Stimulated activated CD4-positive, alpha-beta T cell treated with anti-CD3 and anti-CD28 coated beads, Interleukin-12 subunit alpha, Interleukin-12 subunit beta, amount 100 ng/mL, for 24 hours (primary cell): ENCODE measurements around the gene RBBP6.
"Not testable (repeated sequence)": the region's sequence is repeated elsewhere in the genome, so short reads cannot be mapped to it uniquely, and the experiment has no call there.

Experiments used
- DNase-seq, 2 experiments: peaks; one replicate each; pipeline ENCODE4 v3.0.0-alpha.2; 2020; ENCODE audit warnings: low read depth in 2 of 2

The RBBP6 gene

GRCh38 chr16:24568392-24568791 lies 29.0 kb downstream of the RBBP6 start:
- DNase-seq, result no peak

- DNase-seq, result no peak
These were observed 31.7 kb downstream of the RBBP6 start for GRCh38 chr16:24571096-24571495.

DNA sequence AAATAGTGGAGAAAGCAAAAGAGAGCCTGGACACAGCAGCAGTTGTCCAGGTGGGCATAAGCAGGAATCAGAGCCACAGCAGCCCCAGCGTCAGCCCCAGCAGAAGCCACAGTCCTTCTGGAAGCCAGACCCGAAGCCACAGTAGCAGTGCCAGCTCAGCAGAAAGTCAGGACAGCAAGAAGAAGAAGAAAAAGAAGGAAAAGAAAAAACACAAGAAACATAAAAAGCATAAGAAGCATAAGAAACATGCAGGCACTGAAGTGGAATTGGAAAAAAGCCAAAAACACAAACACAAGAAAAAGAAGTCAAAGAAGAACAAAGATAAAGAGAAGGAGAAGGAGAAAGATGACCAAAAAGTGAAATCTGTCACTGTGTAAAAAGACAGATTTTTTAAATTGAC lies 32.7 kb downstream of the RBBP6 start:
- DNase-seq, result no peak

DNA sequence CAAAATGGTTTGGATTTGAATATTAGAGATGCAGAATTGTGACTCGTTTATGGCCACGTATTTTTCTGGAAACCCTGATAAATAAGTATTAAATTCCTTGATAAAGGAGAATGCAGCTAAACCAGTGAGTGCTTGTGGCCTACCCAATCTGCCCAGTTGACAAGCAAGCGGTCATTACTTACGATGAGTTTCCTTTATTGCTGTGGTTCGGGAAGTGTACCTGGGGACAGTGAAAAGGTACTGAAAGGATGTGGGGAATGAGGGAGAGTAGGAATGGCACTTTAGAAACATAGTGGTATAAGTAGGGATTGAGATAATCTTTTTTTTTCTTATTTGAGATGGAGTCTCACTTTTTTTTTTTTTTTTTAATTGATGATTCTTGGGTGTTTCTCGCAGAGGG lies 33.8 kb downstream of the RBBP6 start:
- no peak for DNase-seq

DNA sequence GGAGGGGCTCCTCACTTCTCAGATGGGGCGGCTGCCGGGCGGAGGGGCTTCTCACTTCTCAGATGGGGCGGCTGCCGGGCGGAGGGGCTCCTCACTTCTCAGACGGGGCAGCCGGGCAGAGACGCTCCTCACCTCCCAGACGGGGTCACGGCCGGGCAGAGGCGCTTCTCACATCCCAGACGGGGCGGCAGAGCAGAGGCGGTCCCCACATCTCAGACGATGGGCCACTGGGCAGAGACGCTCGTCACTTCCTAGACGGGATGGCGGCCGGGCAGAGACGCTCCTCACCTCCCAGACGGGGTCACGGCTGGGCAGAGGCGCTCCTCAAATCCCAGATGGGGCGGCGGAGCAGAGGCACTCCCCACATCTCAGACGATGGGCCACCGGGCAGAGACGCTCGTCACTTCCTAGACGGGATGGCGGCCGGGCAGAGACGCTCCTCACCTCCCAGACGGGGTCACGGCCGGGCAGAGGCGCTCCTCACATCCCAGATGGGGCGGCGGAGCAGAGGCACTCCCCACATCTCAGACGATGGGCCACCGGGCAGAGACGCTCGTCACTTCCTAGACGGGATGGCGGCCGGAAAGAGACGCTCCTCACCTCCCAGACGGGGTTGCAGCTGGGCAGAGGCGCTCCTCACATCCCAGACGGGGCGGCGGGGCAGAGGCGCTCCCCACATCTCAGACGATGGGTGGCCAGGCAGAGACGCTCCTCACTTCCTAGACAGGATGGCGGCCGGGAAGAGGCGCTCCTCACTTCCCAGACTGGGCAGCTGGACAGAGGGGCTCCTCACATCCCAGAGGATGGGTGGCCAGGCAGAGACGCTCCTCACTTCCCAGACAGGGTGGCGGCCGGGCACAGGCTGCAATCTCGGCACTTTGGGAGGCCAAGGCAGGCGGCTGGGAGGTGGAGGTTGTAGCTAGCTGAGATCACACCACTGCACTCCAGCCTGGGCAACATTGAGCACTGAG lies 35.4 kb downstream of the RBBP6 start:
- DNase-seq, result not testable (repeated sequence)

- not testable (repeated sequence) for DNase-seq
These were observed 36.4 kb downstream of the RBBP6 start for GRCh38 chr16:24575791-24576190.

DNA sequence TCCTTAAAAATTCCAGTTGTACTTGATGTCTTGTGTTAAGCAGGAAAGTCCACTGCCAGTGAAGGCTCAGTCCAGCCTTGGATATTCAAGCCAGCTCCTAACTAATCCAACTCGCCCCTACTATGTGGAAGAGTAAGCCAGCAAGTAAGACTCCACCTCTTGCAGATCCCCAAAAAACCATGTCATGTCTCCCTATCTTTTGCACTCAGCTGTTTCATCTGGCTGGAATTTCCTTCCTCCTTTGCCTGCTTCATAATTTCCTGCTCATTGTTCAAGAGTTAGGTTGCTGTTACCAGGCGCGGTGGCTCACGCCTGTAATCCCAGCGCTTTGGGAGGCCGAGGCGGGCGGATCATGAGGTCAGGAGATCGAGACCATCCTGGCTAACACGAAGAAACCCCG lies 37.8 kb downstream of the RBBP6 start:
- DNase-seq, result no peak

DNA sequence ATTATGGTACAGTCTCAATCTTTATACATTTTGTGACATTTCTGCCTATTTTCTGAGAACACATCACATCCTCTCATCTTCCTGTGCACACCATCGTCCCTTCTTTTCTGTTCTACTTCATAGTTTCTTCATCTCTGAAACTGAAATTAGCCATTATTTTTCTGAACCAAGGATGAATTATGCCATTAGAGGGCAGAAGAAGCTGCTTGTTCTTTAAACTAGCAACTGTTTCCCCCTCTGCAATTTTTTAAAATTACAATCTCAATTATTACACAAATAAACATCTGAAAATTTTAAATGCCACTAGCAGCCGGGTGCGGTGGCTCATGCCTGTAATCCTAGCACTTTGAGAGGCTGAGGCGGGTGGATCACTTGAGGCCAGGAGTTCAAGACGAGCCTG lies 41.3 kb downstream of the RBBP6 start:
- no peak for DNase-seq

- no peak for DNase-seq
These were observed 44.1 kb downstream of the RBBP6 start for GRCh38 chr16:24583494-24583893.

- no peak for DNase-seq
These were observed 50.6 kb downstream of the RBBP6 start for GRCh38 chr16:24589997-24590396.

- no peak for DNase-seq
These were observed 59.5 kb downstream of the RBBP6 start for GRCh38 chr16:24598777-24599437.

DNA sequence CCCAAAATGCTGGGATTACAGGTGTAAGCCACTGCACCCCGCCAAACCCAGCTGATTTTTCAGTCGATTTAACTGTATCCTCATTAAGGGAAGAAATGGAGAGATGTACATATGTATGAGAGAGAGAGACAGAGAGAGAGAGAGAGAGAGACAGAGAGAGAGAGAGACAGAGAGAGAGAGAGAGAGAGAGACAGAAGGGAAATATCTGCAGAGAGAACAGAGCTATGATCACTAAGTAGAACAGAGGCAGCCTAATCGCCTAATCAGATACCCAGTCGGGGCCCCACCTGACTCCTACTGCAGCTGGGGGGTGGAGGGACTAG lies 70.0 kb downstream of the RBBP6 start:
- no peak for DNase-seq

DNA sequence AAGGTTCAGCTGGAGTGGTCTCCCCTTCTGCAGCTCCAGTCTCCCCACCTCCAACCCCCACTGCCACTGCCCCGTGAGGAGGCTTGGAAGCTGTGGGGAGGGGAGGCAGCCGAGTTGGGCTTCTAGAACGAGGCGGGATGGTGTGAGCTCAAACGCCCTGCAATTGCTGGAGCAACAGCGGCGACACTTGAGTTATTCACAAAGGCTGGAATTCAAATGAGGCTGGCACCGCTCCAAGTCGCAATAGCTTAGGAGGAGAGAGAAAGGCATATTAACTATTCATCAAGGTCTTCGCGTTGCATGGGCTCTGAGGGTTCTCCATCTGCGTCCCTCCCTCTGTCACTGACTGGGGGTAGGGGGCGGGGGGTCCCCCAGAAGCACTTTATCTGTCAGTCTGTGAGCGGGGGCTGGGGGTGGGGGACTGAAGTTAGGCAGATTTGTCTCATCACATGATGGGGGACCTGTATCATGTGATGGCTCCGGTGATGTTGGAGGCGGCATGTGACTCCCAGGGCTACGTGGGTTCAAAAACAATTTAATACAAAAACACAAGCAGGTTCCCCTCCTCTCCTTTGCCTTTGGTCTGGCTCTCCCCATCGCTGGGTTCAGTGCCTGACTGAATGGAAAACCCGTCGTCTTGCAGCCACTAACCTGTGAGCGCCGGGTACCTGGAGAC lies 70.5 kb downstream of the RBBP6 start:
- peak in 1 of 2 experiments; percentile 17 for DNase-seq

DNA sequence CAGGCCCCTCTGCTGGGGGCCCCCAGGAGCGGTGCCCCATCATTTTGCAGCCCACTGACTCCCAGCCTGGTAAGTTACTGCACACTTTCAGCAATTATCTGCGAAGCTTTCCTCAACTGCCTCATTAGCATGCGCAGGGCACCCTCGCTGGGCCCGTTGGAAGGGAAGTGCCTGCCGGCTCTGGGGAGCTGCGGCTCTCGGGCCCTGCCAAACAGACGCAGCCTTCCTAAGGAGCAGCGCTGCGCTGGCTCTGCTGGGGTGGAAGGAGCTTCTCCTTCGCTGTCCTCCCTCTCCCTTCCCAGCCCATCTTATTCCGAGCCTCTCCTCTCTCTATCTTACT lies 71.0 kb downstream of the RBBP6 start:
- peak in 1 of 2 experiments; percentile 4 for DNase-seq

DNA sequence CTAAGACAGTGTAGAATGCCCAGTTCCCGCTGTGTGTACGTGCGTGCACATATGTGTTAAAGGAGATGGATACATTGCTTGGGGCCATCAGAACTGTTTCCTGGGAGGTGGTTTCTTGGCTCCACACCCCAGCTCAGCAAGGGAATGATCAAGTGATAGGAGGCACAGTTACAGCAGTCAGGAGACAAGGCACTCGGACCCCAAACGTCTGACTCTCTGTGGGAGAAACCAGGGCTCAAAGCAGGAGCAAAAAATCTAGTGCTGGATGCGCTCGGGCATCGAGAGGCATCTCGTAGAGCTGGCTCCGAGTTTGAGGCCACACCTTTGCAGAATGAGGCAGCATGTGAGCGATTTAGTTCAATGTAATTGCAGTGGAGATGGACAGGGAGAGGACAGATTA lies 71.9 kb downstream of the RBBP6 start:
- no peak for DNase-seq

DNA sequence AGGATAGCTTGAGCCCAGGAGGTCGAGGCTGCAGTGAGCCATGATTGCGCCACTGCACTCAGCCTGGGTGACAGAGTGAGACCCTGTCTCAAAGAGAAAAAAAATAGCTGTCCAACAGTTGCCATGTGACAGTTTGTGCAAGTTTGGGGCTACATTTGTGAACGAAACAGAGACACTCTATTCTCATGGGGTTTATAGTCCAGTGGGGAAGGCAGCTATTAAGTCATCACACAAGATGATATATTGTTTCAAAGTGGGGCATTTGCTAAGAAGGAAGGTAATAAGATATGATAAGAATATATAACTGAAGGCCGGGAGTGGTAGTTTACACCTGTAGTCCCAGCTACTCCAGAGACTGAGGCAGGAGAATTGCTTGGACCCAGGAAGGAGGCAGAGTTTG lies 73.3 kb downstream of the RBBP6 start:
- DNase-seq, result no peak

DNA sequence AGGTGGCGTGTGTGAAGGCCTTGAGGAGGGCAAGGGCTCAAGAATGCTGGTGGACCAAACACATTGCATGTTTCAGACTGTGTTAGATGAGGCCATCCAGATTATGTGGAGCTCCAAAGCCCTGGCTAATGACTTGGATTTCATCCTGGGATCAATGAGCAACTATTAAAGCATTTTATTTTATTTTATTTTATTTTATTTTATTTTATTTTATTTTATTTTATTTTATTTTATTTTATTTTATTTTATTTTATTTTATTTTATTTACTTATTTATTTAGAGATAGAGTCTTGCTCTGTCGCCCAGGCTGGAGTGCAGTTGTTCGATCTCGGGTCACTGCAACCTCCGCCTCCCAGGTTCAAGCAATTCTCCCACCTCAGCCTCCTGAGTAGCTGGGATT lies 73.9 kb downstream of the RBBP6 start:
- not testable (repeated sequence) for DNase-seq

- no peak for DNase-seq
These were observed 78.1 kb downstream of the RBBP6 start for GRCh38 chr16:24617502-24617901.
